ENCODE measurements around the gene COL1A2.

GRCh38 chr7:94445696-94446194, 51.0 kb downstream of the COL1A2 start:
- TF ChIP-seq POLR2A (IDR thresholded peaks at IDR 0.05) = no peak
- TF ChIP-seq CTCF (IDR thresholded peaks at IDR 0.05) = no peak
